ENCODE results near the gene CDH15. TPM values are rescaled to one million over a fixed set of nuclear protein-coding genes. Genes with fewer than 3 reads are reported as not detected.

Gene CDH15
- total RNA-seq, 1 experiment from 2014 or later = 3.8 TPM

- no TSS peak for BruUV-seq (replicated peaks)
- Histone ChIP-seq H3K27me3 (ENCODE audit: insufficient read depth, low read length) (no peaks in the 10 kb centered on the region), H3K36me3 (ENCODE audit: control insufficient read depth in 1 of 2, insufficient read depth in 2 of 2, low read length in 2 of 2) (peaks cover 8 to 43% of the 10 kb centered on the region in 2 experiments), H3K9me2 (ENCODE audit: insufficient read depth) (no peaks in the 10 kb centered on the region), H3K79me2 (ENCODE audit: insufficient read depth, low read length) (peaks cover 4% of the 10 kb centered on the region), H3K4me1 (ENCODE audit: control insufficient read depth in 1 of 2, insufficient read depth in 2 of 2, low read length in 2 of 2) (no peaks in the 10 kb centered on the region), H2AFZ (ENCODE audit: low read depth, low read length, poor library complexity, severe bottlenecking) (no peak overlapping the region), H3K9me3 (ENCODE audit: control insufficient read depth in 1 of 2, insufficient read depth in 1 of 2, low read depth in 1 of 2, low read length in 2 of 2) (peaks cover 13 to 14% of the 10 kb centered on the region in 2 experiments; a peak in 3 of 4 replicates), H4K20me1 (ENCODE audit: insufficient read depth) (no peaks in the 10 kb centered on the region), H3K4me2 (ENCODE audit: low read length) (no peak overlapping the region), H3K9ac (ENCODE audit: low read length) (no peak overlapping the region), H3K4me3 (replicated peaks in 1 of 2; ENCODE audit: low read depth in 1 of 2, low read length in 2 of 2) (no peak overlapping the region), H3K27ac (ENCODE audit: low read depth, low read length) (no peak overlapping the region)
- ChIA-PET POLR2A (no interaction called here), CTCF (no interaction called here), RAD21 (ENCODE audit: low non-redundant PET in 1 of 2, low total read pairs in 2 of 2, uncharacterized antibody in 2 of 2, unreplicated experiment in 2 of 2) (no interaction called here)
- ATAC-seq = no peak
- intact Hi-C loops (cut with micrococcal nuclease) = no loop called here
- DNase-seq (ENCODE audit: low read depth, low spot score) = no peak
- no peak for TF ChIP-seq JUND (IDR thresholded peaks at IDR 0.05)
- no peak for TF ChIP-seq POLR2AphosphoS5 (IDR thresholded peaks at IDR 0.05; ENCODE audit: low read depth, low read length)
- no peak for TF ChIP-seq CEBPB (IDR thresholded peaks at IDR 0.05; ENCODE audit: low read depth)
- no peak for TF ChIP-seq ZFX (IDR thresholded peaks at IDR 0.05)
- no peak for TF ChIP-seq ZBTB33 (IDR thresholded peaks at IDR 0.05; ENCODE audit: extremely low read depth, insufficient replicate concordance, low read length)
- TF ChIP-seq POLR2A (IDR thresholded peaks at IDR 0.05; ENCODE audit: borderline replicate concordance, extremely low read depth, insufficient read depth, insufficient read length) = no peak
- no peak for TF ChIP-seq CTCF (IDR thresholded peaks at IDR 0.05 in 2 of 3, conservative IDR thresholded peaks at IDR 0.05 in 1 of 3; ENCODE audit: borderline replicate concordance in 1 of 3, insufficient read depth in 1 of 3, low read depth in 2 of 3, low read length in 2 of 3)
- no peak for TF ChIP-seq FOSL1 (IDR thresholded peaks at IDR 0.05; ENCODE audit: low read depth)
- no peak for TF ChIP-seq SIN3A (IDR thresholded peaks at IDR 0.05; ENCODE audit: low read depth)
- TF ChIP-seq SRF (IDR thresholded peaks at IDR 0.05; ENCODE audit: low read depth) = no peak
These were observed 38.0 kb upstream of the CDH15 start for GRCh38 chr16:89133457-89134127.

All from HCT116 (cell line).